WTC11 (cell line): ENCODE results near the gene CLCF1. TPM values are rescaled to one million over a fixed set of nuclear protein-coding genes. Genes with fewer than 3 reads are reported as not detected.

Experiments
- ATAC-seq: fragments of 200-7000 bp; cut with Tn5 transposase; 2 replicates; pipeline ENCODE4 v1.10.0; 2021; ENCODE audit warnings: mild to moderate bottlenecking, moderate library complexity
- CTCF ChIA-PET: fragments of 300-600 bp; sonication (Branson Sonifier 250); formaldehyde crosslinking; loops from one replicate; lab custom pipeline; 2021; ENCODE audit warnings: antibody characterized with exemption; lab: Charles Lee
- POLR2A ChIA-PET: fragments of 350-600 bp; sonication (Branson Sonifier 250); formaldehyde crosslinking; loops from one replicate; lab custom pipeline; 2021; ENCODE audit warnings: antibody characterized with exemption; lab: Charles Lee
- DNase-seq: peaks from one replicate; pipeline ENCODE4 v3.0.0; 2021; ENCODE audit warnings: low spot score
- H3K27ac Mint-ChIP-seq: 2 replicates; pipeline ENCODE4 v1.8.0; 2021; ENCODE audit warnings: mixed read lengths
- H3K27me3 Mint-ChIP-seq: 2 replicates; pipeline ENCODE4 v1.8.0; 2021; ENCODE audit warnings: low read depth, mild to moderate bottlenecking, moderate library complexity, mixed read lengths
- H3K36me3 Mint-ChIP-seq: 2 replicates; pipeline ENCODE4 v1.8.0; 2021; ENCODE audit warnings: mixed read lengths
- H3K4me1 Mint-ChIP-seq: 2 replicates; pipeline ENCODE4 v1.8.0; 2022; ENCODE audit warnings: mixed read lengths
- H3K4me3 Mint-ChIP-seq: 2 replicates; pipeline ENCODE4 v1.8.0; 2021; ENCODE audit warnings: mild to moderate bottlenecking, moderate library complexity, mixed read lengths
- H3K9me3 Mint-ChIP-seq: 2 replicates; pipeline ENCODE4 v1.8.0; 2021; ENCODE audit warnings: mixed read lengths
- CBFB ChIP-seq: sonication (generic); formaldehyde crosslinking; IDR thresholded peaks from 2 replicates; pipeline ENCODE4 v1.8.1; 2022; ENCODE audit warnings: mild to moderate bottlenecking, low read depth, missing genetic modification reagents
- CREB1 ChIP-seq: sonication (generic); formaldehyde crosslinking; IDR thresholded peaks from 2 replicates; pipeline ENCODE4 v1.8.0; 2023; ENCODE audit warnings: mild to moderate bottlenecking, missing genetic modification reagents
- EMX1 ChIP-seq: fragments of 250-450 bp; sonication (Bioruptor Pico); IDR thresholded peaks from 2 replicates; pipeline ENCODE4 v1.8.0; 2021; ENCODE audit warnings: mild to moderate bottlenecking
- FOXJ3 ChIP-seq: sonication (generic); formaldehyde crosslinking; IDR thresholded peaks from 2 replicates; pipeline ENCODE4 v1.9.0; 2021; ENCODE audit warnings: missing genetic modification reagents, mild to moderate bottlenecking, borderline replicate concordance
- IRF2 ChIP-seq: sonication (generic); formaldehyde crosslinking; IDR thresholded peaks from 2 replicates; pipeline ENCODE4 v1.8.0; 2022; ENCODE audit warnings: low read depth, missing genetic modification reagents, borderline replicate concordance
- NR3C1 ChIP-seq: sonication (generic); formaldehyde crosslinking; conservative IDR thresholded peaks from 2 replicates; pipeline ENCODE4 v1.8.1; 2023; ENCODE audit warnings: low read depth, mild to moderate bottlenecking, missing genetic modification reagents
- TEAD4 ChIP-seq: sonication (generic); formaldehyde crosslinking; IDR thresholded peaks from 2 replicates; pipeline ENCODE4 v1.8.0; 2022; ENCODE audit warnings: mild to moderate bottlenecking, missing genetic modification reagents
- ZNF423 ChIP-seq: fragments of 250-450 bp; sonication (Bioruptor Pico); IDR thresholded peaks from 2 replicates; pipeline ENCODE4 v2.1.2; 2022; ENCODE audit warnings: mild to moderate bottlenecking, moderate library complexity
- total RNA-seq: library from RNA; stranded (reverse); gene quantifications from 3 replicates; pipeline ENCODE4 v1.2.3, GENCODE V29; 2021
- TF ChIP-seq, protein P1 (sequence below): sonication (generic); formaldehyde crosslinking; IDR thresholded peaks from 2 replicates; pipeline ENCODE4 v1.8.0; 2022; ENCODE audit warnings: missing genetic modification reagents
- TF ChIP-seq, protein P2 (sequence below): fragments of 250-450 bp; sonication (Bioruptor Pico); conservative IDR thresholded peaks from 2 replicates; pipeline ENCODE4 v1.9.0; 2021; ENCODE audit warnings: mild to moderate bottlenecking
- TF ChIP-seq, protein P3 (sequence below): sonication (generic); formaldehyde crosslinking; IDR thresholded peaks from 2 replicates; pipeline ENCODE4 v1.8.1; 2022; ENCODE audit warnings: low read depth, mild to moderate bottlenecking, moderate library complexity, missing genetic modification reagents, borderline replicate concordance
- TF ChIP-seq, protein P4 (sequence below): fragments of 200-600 bp; IDR thresholded peaks from 2 replicates; pipeline ENCODE4 v1.8.0; 2022; ENCODE audit warnings: antibody characterized with exemption

The CLCF1 gene
- total RNA-seq, 1 experiment from 2014 or later: 0.92 TPM

DNA sequence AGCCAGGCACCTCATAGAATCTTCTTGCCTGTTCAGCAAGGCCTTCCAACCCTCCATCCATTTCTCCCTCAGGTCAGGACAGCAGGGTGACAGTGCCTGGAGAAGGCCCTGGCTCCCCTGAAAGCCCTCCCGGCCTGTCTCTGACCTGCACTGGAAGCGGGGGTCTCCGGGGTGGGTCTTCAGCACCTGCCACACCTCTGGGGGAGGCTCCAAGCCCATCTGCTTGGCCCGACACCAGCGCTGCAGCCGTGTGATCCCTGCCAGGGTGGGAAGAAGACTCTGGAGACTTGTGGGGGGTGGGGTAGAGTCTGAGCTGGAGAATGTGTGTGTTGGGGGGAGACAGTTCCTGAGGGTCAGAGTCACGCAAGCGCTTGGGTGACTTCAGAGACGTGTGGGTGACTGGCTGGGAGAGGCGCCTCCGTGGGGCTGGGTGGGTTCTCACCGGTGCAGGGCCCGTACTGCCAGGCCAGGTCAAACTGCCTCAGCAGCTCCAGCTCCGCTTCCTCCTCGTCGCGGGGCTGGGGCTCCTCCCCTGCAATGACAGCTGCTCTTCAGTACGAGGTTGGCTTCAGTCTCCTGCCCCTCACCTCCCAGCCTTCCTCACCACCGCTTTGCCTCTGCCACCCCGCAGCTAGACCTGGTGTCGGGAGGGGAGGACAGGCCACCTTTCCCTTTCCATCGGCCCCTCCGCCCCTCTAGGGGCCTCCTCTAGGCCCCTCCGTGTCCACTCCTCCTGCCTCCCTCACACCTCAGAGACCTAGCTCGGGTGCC, 20.7 kb downstream of the CLCF1 start (continued):
- TF ChIP-seq, protein P1, sequence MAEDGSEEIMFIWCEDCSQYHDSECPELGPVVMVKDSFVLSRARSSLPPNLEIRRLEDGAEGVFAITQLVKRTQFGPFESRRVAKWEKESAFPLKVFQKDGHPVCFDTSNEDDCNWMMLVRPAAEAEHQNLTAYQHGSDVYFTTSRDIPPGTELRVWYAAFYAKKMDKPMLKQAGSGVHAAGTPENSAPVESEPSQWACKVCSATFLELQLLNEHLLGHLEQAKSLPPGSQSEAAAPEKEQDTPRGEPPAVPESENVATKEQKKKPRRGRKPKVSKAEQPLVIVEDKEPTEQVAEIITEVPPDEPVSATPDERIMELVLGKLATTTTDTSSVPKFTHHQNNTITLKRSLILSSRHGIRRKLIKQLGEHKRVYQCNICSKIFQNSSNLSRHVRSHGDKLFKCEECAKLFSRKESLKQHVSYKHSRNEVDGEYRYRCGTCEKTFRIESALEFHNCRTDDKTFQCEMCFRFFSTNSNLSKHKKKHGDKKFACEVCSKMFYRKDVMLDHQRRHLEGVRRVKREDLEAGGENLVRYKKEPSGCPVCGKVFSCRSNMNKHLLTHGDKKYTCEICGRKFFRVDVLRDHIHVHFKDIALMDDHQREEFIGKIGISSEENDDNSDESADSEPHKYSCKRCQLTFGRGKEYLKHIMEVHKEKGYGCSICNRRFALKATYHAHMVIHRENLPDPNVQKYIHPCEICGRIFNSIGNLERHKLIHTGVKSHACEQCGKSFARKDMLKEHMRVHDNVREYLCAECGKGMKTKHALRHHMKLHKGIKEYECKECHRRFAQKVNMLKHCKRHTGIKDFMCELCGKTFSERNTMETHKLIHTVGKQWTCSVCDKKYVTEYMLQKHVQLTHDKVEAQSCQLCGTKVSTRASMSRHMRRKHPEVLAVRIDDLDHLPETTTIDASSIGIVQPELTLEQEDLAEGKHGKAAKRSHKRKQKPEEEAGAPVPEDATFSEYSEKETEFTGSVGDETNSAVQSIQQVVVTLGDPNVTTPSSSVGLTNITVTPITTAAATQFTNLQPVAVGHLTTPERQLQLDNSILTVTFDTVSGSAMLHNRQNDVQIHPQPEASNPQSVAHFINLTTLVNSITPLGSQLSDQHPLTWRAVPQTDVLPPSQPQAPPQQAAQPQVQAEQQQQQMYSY (CRISPR knock-in tag): 0 out of 2 replicates have a peak, but pooled peaks have one; percentile 33
- no peak for TF ChIP-seq EMX1 (CRISPR knock-in tag)
- no peak for TF ChIP-seq ZNF423
- TF ChIP-seq, protein P2, sequence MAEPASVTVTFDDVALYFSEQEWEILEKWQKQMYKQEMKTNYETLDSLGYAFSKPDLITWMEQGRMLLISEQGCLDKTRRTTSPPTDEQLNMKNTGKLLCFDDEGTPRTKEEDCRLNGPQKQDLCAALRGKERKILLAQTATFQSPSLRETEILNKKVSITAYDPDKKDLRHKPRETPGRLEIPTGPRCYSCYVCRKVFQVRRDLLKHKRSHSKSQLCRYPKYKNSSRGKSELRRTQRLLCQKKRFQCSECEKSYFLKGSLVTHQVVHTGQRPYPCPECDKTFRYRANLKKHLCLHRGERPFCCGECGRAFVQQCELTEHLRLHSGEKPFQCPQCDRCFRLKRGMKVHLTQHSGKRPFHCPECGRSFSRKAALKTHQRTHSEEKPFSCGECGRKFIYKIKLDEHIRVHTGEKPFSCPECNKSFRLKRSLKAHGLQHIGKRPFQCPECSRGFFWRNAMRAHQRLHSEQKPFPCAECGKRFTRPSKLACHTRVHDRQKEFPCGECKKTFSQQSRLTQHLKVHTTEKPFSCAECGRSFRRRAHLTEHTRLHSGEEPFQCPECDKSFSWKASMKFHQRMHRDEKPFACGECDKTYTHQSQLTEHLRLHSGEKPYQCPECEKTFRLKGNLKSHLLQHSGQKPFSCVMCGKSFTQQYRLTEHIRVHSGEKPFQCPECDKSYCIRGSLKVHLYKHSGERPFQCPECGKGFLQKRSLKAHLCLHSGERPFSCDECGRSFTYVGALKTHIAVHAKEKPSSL (CRISPR knock-in tag): no peak
- TF ChIP-seq, protein P3, sequence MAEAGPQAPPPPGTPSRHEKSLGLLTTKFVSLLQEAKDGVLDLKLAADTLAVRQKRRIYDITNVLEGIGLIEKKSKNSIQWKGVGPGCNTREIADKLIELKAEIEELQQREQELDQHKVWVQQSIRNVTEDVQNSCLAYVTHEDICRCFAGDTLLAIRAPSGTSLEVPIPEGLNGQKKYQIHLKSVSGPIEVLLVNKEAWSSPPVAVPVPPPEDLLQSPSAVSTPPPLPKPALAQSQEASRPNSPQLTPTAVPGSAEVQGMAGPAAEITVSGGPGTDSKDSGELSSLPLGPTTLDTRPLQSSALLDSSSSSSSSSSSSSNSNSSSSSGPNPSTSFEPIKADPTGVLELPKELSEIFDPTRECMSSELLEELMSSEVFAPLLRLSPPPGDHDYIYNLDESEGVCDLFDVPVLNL (CRISPR knock-in tag): no peak
- no peak for TF ChIP-seq IRF2
- 0 out of 2 replicates have a peak, but pooled peaks have one; percentile 26 for TF ChIP-seq CREB1
- TF ChIP-seq NR3C1 (CRISPR knock-in tag): no peak
- no peak for TF ChIP-seq CBFB
- no peak for TF ChIP-seq TEAD4 (CRISPR knock-in tag)

DNA sequence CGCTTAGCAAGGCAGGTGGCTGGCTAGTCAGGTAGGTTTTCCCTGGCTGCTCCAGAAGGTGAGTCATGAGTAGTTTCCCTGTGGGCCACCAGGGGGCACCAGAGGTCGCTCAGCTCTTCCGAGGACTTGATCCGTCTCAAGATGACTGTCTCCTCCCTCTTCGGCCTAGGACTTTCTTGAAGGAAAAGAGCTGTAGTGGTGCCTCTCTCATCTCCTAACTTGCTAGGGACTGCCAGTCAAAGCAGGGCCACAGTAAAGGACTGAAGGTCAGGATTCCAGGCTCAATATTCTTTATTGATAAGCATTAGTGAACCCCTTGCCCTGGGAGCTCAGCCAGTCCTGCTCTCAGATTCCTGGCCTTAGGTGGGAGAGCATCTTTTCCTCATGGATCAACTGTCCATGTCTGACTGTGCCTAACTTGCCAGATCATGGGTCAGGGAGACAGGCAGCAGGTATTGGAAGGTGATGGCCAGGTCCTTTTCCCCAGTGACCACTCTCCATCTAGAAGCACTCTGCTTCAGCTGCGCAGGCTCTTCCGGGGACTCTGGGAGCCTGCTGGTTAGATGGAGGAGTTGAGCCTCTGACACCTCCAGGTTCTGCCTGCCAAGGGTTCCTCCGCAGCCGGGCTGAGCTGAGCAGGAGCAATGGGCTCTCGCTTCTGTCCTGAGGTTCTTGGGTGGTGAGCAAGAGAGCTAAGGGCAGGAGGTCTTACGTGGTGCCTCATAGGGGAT, 22.0 kb downstream of the CLCF1 start:
- peak; percentile 62 for DNase-seq
- peaks cover 25% of the 10 kb centered on the region for H3K4me1 Mint-ChIP-seq
- peak overlapping the region; percentile 56 for H3K4me3 Mint-ChIP-seq
- ChIA-PET POLR2A (interaction anchor here (0.5 kb wide), 1 partner anchor 1404 kb away, joined by 3 read pairs; no protein-coding TSS in a partner anchor), CTCF (interaction anchor here (0.6 to 10.1 kb wide), 48 partner anchors 9 to 677 kb away, joined by 3 to 842 read pairs (median 5); partner anchors contain the start of genes CLCF1, CORO1B, NUDT8 and PPP1CA)
- H3K27ac Mint-ChIP-seq: peak overlapping the region; percentile 49; the same call in 1 of the 2 replicates
- peak; percentile 43 for ATAC-seq
- TF ChIP-seq, protein P4, sequence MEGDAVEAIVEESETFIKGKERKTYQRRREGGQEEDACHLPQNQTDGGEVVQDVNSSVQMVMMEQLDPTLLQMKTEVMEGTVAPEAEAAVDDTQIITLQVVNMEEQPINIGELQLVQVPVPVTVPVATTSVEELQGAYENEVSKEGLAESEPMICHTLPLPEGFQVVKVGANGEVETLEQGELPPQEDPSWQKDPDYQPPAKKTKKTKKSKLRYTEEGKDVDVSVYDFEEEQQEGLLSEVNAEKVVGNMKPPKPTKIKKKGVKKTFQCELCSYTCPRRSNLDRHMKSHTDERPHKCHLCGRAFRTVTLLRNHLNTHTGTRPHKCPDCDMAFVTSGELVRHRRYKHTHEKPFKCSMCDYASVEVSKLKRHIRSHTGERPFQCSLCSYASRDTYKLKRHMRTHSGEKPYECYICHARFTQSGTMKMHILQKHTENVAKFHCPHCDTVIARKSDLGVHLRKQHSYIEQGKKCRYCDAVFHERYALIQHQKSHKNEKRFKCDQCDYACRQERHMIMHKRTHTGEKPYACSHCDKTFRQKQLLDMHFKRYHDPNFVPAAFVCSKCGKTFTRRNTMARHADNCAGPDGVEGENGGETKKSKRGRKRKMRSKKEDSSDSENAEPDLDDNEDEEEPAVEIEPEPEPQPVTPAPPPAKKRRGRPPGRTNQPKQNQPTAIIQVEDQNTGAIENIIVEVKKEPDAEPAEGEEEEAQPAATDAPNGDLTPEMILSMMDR: peak; percentile 92
- TF ChIP-seq FOXJ3 (CRISPR knock-in tag): no peak
- H3K9me3 Mint-ChIP-seq: no peaks in the 10 kb centered on the region
- no peaks in the 10 kb centered on the region for H3K36me3 Mint-ChIP-seq
- no peaks in the 10 kb centered on the region; the same call in 1 of the 2 replicates for H3K27me3 Mint-ChIP-seq
